GM19240 (cell line): ENCODE results near the gene LRRC73.
"Not testable (repeated sequence)": the region's sequence is repeated elsewhere in the genome, so short reads cannot be mapped to it uniquely, and the experiment has no call there.

Source experiments
- DNase-seq: peaks from one replicate; pipeline ENCODE4 v3.0.0; 2011; ENCODE audit warnings: low spot score; ENCODE audit not compliant: insufficient read length

LRRC73 gene

GRCh38 chr6:43464337-43464736 is 45.8 kb downstream of the LRRC73 start:
- no peak for DNase-seq

DNA sequence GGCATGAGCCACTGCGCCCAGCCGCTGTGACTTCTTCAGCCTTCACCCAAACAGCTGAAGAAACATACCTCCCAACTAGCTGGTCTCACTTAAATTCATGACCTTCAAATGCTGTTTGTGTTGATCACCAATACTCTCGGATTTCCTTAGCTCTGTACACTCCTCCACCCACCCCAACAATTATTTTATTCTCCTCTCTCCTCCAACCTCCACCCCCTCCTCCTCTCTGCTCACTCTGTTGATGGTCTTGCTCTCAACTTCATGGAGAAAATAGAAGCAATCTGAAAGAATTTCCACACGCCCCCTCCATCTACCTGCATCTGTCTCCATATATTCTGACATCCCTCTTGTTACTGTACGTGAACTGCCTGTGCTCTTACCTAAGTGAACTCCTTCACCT is 48.2 kb downstream of the LRRC73 start:
- no peak for DNase-seq

DNA sequence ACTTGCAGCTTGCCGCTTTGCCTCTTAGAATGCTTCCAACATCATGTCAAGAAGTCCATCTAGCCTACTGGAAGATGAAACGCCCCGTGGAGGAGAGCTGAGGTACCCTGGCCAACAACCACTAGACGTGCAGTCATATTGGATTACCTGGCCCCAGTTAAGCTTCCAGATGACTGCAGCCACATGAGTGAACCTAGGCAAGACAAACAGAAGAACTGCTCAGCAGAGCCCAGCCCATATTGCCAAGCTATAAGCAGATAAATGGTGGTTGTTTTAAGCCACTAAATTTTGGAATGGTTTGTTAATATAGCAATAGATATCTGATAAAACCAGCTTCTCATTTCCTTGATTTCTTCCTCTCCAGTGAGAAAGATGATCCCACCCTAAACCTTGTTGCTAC is 50.1 kb downstream of the LRRC73 start:
- no peak for DNase-seq

- no peak for DNase-seq
These were observed 50.6 kb downstream of the LRRC73 start for GRCh38 chr6:43459535-43459934.

DNA sequence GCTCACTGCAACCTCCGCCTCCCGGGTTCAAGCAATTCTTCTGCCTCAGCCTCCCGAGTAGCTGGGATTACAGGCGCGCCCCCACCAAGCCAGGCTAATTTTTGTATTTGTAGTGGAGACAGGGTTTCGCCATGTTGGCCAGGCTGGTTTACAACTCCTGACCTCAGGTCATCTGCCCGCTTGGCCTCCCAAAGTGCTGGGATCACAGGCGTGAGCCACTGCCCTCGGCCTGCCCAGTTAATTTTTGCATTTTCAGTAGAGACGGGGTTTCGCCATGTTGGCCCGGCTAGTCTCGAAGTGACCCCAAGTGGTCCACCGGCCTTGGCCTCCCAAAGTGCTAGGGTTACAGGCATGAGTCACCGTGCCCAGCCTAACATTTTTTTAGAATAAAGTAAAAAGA is 52.0 kb downstream of the LRRC73 start:
- not testable (repeated sequence) for DNase-seq

GRCh38 chr6:43457643-43458042 is 52.5 kb downstream of the LRRC73 start:
- no peak for DNase-seq
